Gastrocnemius medialis (tissue), 4 donors: ENCODE data around the gene DNM3. TPM values are rescaled to one million over a fixed set of nuclear protein-coding genes. Genes with fewer than 3 reads are reported as not detected.

ENCODE experiments used
- ATAC-seq, 2 donors: fragments of 150-250 bp; one replicate each; pipeline ENCODE4 v1.9.1; 2016
- DNase-seq, 2 donors: peaks; one replicate each; pipeline ENCODE4 v3.0.0-alpha.2; 2019
- H3K27ac ChIP-seq, 4 donors: fragments of 200-600 bp; sonication (generic); 1 replicate in 1 of 4; 2 replicates in 3 of 4; pipeline ENCODE4 v1.5.1; 2016 to 2018; ENCODE audit warnings: mild to moderate bottlenecking in 2 of 4, moderate library complexity in 1 of 4
- H3K27me3 ChIP-seq, 3 donors: fragments of 200-600 bp; sonication (generic) in 2 of 3; 1 replicate in 1 of 3; 2 replicates in 2 of 3; pipeline versions ENCODE4 v1.5.1 to v1.6.0; 2016 to 2019; ENCODE audit warnings: mild to moderate bottlenecking in 1 of 3, moderate library complexity in 1 of 3
- H3K36me3 ChIP-seq, 2 donors: fragments of 200-600 bp; sonication (generic) in 1 of 2; one replicate each; pipeline ENCODE4 v1.5.1; 2017 to 2018
- H3K4me1 ChIP-seq, 2 donors: fragments of 200-600 bp; sonication (generic) in 1 of 2; one replicate each; pipeline ENCODE4 v1.5.1; 2016 to 2017; ENCODE audit warnings: mild to moderate bottlenecking in 2 of 2
- H3K4me3 ChIP-seq, 4 donors: fragments of 200-600 bp; sonication (generic) in 3 of 4; 1 replicate in 1 of 4; 2 replicates in 3 of 4; pipeline ENCODE4 v1.5.1; 2016 to 2019; ENCODE audit warnings: mild to moderate bottlenecking in 2 of 4
- H3K9me3 ChIP-seq, 3 donors: fragments of 200-600 bp; sonication (generic) in 2 of 3; 1 replicate in 1 of 3; 2 replicates in 2 of 3; pipeline ENCODE4 v1.5.1; 2016 to 2019
- CTCF ChIP-seq, 5 experiments: fragments of 450-650 bp in 3 of 5; fragments of 200-600 bp in 2 of 5; sonication (generic) in 2 of 5; IDR thresholded peaks in 4 of 5; conservative IDR thresholded peaks in 1 of 5; 1 replicate in 4 of 5; 2 replicates in 1 of 5; pipeline ENCODE4 v1.5.1; 2016 to 2019; ENCODE audit warnings: antibody characterized with exemption in 5 of 5, mild to moderate bottlenecking in 3 of 5, moderate library complexity in 3 of 5
- POLR2A ChIP-seq, 2 donors: fragments of 450-650 bp; IDR thresholded peaks; one replicate each; pipeline ENCODE4 v1.6.1; 2017; ENCODE audit warnings: antibody characterized with exemption in 2 of 2, mild to moderate bottlenecking in 2 of 2, moderate library complexity in 2 of 2
- in situ Hi-C, 4 donors: fragments of 200-750 bp; cut with MboI; loops; one replicate each; pipeline versions ENCODE4 v1.15.0 to v1.8.0; 2017; ENCODE audit warnings: low sequenced_read_pairs in 4 of 4
- intact Hi-C: fragments of 100-400 bp; cut with DNase I; formaldehyde crosslinking; loops from one replicate; pipeline ENCODE4 v1.15.1; 2023; ENCODE audit warnings: low total_unique reads
- total RNA-seq, 4 donors: library from RNA; depleted of rRNA; stranded (reverse); fragments of >200 nt; gene quantifications; one replicate each; pipeline versions ENCODE4 v1.1.0 to v1.2.3, GENCODE V29; 2016

DNM3 gene
- total RNA-seq, 4 donors from 2014 or later, result 0.35 to 1.6 (median 1.1) TPM

DNA sequence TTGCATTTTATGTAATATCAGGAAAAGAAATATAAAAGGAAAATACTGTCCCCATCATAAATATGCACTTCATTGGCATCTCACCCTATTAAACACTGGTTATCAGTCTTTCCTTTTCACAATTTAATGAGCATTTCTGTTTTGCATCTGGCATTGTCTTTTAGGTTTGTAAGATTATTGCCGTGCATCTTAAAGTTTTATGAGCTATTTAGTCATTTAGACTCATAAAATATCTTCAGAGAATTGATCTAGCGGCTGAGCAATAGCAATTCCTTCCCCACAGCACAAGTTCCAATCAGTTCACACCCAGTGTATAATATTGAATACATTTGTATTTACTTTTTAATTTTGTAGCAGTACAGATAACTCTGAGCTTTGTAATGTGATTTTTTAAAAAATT lies 466.8 kb downstream of the DNM3 start:
- ATAC-seq, result no peak
- H3K36me3 ChIP-seq, result no peaks in the 10 kb centered on the region
- H3K4me3 ChIP-seq, result no peak overlapping the region
- no peak overlapping the region for H3K27ac ChIP-seq
- intact Hi-C loops (no loop called here), in situ Hi-C loops (no loop called here)
- H3K4me1 ChIP-seq, result no peaks in the 10 kb centered on the region
- no peaks in the 10 kb centered on the region for H3K27me3 ChIP-seq
- TF ChIP-seq CTCF (IDR thresholded peaks at IDR 0.05 in 4 of 5, conservative IDR thresholded peaks at IDR 0.05 in 1 of 5), result no peak
- TF ChIP-seq POLR2A (IDR thresholded peaks at IDR 0.05), result no peak
- no peak for DNase-seq
- no peaks in the 10 kb centered on the region for H3K9me3 ChIP-seq

- in situ Hi-C loops, result no loop called here
- no peaks in the 10 kb centered on the region for H3K4me1 ChIP-seq
- H3K27me3 ChIP-seq, result no peaks in the 10 kb centered on the region
- H3K9me3 ChIP-seq, result no peaks in the 10 kb centered on the region
- no peak overlapping the region for H3K4me3 ChIP-seq
- no peak for TF ChIP-seq POLR2A (IDR thresholded peaks at IDR 0.05)
- no peak for TF ChIP-seq CTCF (IDR thresholded peaks at IDR 0.05 in 4 of 5, conservative IDR thresholded peaks at IDR 0.05 in 1 of 5)
- H3K27ac ChIP-seq, result no peak overlapping the region
- no peaks in the 10 kb centered on the region for H3K36me3 ChIP-seq
- intact Hi-C loops, result no loop called here
- no peak for ATAC-seq
- no peak for DNase-seq
These were observed 467.3 kb downstream of the DNM3 start for GRCh38 chr1:172308577-172308976.

- ATAC-seq (no peak), DNase-seq (no peak)
- peaks cover 0 to 3% of the 10 kb centered on the region in 2 donors for H3K4me1 ChIP-seq
- no peaks in the 10 kb centered on the region for H3K9me3 ChIP-seq
- no peak overlapping the region for H3K4me3 ChIP-seq
- no peaks in the 10 kb centered on the region for H3K27me3 ChIP-seq
- in situ Hi-C loops (no loop called here), intact Hi-C loops (loop anchor here (5.0 kb wide), 1 partner anchor 37 kb away; no protein-coding TSS in a partner anchor)
- TF ChIP-seq CTCF (IDR thresholded peaks at IDR 0.05 in 4 of 5, conservative IDR thresholded peaks at IDR 0.05 in 1 of 5), result no peak
- TF ChIP-seq POLR2A (IDR thresholded peaks at IDR 0.05), result no peak
- no peak overlapping the region for H3K27ac ChIP-seq
- no peaks in the 10 kb centered on the region for H3K36me3 ChIP-seq
These were observed 479.4 kb downstream of the DNM3 start for GRCh38 chr1:172320733-172321132.

GRCh38 chr1:172321451-172321850 lies 480.2 kb downstream of the DNM3 start:
- DNase-seq (peak in 1 of 2 donors; percentile 15), ATAC-seq (no peak)
- Histone ChIP-seq H3K27me3 (no peaks in the 10 kb centered on the region), H3K4me3 (no peak overlapping the region), H3K27ac (no peak overlapping the region), H3K9me3 (no peaks in the 10 kb centered on the region), H3K36me3 (no peaks in the 10 kb centered on the region), H3K4me1 (peaks cover 0 to 3% of the 10 kb centered on the region in 2 donors)
- intact Hi-C loops, result loop anchor here (5.0 kb wide), 1 partner anchor 36 kb away; no protein-coding TSS in a partner anchor
- TF ChIP-seq POLR2A (IDR thresholded peaks at IDR 0.05), result no peak
- no peak for TF ChIP-seq CTCF (IDR thresholded peaks at IDR 0.05 in 4 of 5, conservative IDR thresholded peaks at IDR 0.05 in 1 of 5)
- in situ Hi-C loops, result no loop called here
